Forelimb muscle (tissue), 1 donor: ENCODE data around the gene XXYLT1. TPM values are rescaled to one million over a fixed set of nuclear protein-coding genes. Genes with fewer than 3 reads are reported as not detected.
A peak's percentile ranks its signal among the peaks of the same experiment; 100 is the strongest.

ENCODE experiments used
- DNase-seq: peaks from one replicate; pipeline ENCODE4 v3.0.0-alpha.2; 2013; ENCODE audit warnings: low read depth
- polyA plus RNA-seq: library from polyadenylated mRNA; unstranded; fragments of 120-200 nt; gene quantifications from one replicate; pipeline ENCODE4 v1.2.1, GENCODE V29; 2013; ENCODE audit not compliant: insufficient read length

The XXYLT1 gene
- polyA plus RNA-seq, 1 donor, result 21.3 TPM

DNA sequence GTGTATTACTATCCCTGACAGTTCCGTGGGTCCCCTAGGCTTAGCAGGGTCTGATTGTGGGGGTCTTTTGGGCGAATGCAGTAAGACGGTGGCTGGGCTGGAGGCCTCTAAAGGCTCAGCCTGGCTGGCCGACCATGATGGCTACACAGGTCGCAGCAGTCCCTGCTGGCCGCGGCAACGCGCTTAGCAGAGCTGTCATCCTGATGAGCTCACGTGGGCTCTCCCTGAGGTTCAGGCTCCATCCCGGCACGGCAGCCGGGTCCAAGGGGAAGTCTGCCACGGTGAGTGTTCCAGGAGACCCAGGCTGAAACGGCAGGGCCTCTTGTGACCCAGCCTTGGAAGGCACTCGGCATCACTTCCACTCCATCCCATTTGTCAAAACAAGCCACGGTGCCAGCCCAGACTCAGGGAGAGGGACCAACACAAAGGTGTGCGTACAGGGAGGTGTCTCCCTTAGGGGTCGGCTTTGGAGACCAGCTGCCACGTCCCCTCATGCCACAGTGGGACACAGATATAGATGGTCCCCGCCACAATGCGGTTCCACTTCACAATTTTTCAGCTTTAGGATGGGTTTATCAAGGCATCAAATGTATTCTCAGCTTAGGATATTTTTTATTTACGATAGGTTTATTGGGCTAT lies 101.8 kb downstream of the XXYLT1 start:
- DNase-seq, result no peak

DNA sequence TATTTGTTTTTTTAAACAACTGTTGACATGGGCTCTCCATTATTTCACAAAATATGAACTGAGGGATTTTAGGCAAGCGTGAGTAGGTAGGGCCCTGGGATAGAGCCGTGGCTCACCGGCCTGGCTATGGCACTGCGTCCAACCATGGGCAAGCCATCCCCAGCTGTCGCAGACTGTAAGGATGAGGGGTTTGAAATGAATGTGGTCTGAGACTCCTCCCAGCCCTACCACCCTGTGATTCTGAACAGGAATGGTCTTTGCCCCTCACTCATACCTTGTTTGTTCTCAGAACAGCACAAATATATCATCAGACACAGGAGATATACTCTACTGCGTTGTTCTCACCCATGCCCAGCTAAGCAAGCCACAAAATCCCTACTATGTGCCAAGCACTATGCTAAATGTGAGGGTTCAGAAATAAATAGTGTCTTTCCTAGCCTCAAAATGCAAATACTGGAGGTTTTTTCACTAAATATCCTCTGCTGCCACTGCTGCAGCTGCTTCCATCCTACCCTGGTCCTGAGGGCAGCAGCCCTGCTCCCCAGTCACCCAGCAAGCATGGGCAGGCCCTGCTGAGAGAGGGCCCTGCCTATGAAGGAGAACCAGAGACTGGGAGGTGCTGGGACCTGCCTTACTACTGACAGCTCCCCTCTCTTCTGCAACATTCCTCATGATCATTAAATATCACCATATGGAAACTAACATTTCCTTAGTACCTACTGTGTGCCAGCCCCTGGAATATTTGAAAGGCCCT lies 102.8 kb downstream of the XXYLT1 start:
- no peak for DNase-seq

DNA sequence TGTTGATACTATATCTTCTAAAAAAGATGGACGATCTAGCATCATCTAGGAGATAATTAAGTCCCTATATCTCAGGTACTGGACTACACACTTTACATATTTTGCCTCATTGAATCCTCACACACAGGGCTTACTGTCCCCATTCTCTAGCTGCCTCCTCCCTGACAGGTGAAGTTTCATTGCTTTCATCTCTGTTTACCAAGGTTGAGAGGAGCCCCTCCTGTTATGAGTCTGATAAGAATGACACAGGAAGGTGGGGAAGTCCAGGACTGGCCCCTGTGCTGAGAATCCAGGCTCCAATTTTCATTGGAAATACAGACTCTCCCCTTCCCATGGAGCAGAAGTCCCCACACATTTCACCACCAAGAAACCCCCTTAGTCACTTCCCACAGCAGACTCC lies 105.2 kb downstream of the XXYLT1 start:
- DNase-seq, result no peak

DNA sequence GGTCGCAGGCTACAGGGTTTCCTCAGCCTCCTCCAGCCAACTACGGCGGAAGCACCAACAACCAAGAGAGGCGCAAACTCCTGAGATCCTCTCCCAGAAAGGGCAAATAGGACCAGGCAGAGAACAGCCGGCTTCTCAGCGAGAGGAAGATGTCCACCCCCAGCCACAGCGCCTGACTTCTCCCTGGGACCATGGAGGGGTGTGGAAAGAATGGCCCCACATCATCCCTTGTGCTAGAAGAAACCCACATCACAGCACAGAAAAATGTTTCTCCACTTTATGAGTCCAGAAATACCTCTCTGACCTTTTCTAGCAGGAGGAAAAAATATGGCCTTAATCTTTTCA lies 105.7 kb downstream of the XXYLT1 start:
- DNase-seq, result no peak

DNA sequence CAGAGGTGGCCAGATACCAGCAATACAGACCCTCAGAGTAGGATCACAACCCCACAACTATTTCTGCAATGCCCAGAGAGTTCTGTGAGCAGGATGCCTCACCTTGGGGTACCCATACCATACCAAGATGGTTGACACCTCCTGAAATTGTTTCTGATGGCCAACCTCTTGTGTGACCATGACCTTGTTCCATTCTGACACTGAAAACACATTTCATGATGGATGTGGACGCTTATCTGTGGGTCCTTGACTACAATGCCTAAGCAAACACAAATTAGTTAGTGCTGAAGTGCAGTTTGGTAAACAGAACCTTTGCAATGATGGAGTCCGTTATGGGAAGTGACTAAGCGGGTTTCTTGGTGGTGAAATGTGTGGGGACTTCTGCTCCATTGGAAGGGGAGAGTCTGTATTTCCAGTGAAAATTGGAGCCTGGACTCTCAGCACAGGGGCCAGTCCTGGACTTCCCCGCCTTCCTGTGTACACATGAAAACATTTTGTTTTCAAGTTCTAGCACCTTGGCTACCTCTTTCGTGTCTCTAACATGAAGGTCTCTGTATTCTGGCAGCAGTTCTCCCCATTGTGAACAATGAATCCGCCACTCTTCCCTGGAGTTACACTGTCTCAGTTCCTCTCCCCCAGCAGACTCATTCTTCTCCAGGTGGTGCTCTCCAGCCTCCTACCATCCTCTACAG lies 106.2 kb downstream of the XXYLT1 start:
- DNase-seq, result no peak

DNA sequence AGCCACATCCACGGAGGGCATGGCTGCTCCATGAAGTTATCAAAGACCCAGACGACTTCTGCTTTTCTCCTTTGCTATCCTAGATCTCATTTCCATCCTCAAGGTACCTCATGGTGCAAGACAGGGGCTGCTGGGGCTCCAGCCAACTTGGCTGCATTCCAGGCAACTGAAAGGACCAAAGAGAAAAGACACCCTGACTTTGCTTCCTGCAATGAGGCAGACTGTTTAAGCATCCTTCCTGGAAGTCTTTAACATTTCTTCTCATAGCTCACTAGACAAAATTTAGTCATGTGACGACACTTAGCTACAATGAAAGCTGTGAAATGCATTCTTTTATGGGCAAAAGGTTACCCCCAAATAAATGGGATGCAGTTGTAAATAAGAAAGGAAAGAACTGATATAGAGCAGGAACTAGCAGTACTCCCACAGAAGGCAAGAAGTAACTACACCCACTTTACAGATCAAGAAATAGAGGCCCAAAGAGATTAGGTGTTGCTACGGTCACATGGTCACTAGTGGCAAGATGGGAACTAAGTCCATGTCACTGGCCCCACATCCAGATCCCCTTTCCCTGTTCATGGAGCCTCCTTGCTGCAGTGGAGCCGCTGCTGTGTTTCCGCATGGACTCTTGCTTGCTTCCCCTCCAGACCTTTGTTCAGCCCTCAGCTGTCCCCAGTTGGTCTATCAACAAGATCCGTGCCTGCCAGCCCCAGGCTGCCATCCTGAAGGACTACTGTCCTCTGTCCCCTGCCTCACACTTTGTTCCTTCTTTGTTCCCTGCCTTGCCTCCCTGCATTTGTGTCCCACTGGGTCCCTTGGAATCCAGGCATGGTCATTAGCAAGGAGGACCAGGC lies 107.0 kb downstream of the XXYLT1 start:
- DNase-seq, result no peak

DNA sequence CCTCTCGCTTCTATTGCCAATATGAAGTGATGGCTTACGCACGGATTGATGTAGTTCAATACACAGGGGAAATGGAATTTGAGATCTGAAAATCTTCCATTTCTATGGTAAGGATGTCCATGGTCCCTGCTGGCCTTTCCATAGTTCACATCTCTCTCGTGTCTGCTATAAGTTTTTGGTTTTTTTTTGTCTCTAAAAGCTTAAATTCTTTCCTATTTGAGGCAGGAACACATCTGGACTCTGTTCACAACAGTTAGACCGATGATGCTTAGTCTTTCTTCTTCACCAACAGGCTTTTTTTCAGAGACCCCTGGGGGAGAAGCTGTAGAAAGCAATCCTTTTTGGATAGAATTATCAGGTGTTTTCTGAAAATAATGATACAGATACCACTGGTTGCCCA lies 108.1 kb downstream of the XXYLT1 start:
- no peak for DNase-seq

DNA sequence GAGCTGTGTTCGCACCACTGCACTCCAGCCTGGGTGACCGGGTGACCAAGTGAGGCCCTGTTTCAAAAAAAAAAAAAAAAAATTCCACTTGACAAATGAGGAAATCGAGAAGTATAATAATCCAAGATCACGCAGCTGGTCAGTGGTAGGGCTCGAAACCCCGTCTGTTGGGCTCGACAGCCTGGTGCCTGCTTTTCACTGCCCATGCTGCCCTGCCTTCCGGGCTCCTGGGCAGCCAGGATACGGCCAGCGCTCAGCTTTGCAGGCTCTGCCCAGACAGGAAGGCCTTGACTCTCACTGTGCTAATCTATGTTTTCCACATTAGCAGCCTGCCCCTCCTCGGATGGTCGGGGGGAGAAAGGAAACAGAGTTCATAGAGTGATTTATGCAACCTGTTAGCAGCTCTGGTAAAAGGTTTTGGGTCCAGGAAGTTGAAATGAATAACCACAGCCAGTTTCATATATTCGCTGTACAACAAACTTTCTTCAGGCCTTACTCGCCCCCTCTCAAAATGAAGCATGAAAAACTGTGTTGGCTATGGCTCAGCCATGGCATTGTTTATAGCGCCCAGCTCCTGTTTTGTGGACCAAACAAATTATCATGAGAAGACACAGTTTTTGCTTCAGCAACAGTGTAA lies 108.8 kb downstream of the XXYLT1 start:
- no peak for DNase-seq

DNA sequence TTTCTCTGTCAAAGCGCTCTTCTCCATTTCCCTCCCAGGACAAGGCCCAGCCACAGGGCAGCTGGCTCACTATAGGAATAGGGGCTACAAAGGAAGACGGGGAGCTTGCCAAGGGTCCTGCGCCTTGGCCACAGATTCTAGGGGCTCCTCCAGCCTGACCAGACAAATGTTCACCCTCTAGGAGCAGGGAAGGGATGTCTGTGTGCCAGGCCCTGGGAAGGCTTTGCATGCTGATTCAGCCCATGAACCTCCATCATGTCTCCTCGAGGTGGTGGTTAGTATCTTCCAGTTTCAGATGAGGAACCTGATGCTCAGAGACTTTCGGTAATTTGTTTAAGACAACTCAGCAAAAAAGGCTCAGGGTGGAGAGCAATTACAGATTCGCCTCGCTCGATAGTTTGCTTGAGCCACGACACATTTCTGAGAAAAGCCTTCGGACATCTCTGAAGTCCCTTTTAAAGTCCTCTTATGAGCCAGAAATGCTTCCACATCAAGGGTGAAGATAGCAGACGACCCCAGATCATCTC lies 110.0 kb downstream of the XXYLT1 start:
- no peak for DNase-seq

DNA sequence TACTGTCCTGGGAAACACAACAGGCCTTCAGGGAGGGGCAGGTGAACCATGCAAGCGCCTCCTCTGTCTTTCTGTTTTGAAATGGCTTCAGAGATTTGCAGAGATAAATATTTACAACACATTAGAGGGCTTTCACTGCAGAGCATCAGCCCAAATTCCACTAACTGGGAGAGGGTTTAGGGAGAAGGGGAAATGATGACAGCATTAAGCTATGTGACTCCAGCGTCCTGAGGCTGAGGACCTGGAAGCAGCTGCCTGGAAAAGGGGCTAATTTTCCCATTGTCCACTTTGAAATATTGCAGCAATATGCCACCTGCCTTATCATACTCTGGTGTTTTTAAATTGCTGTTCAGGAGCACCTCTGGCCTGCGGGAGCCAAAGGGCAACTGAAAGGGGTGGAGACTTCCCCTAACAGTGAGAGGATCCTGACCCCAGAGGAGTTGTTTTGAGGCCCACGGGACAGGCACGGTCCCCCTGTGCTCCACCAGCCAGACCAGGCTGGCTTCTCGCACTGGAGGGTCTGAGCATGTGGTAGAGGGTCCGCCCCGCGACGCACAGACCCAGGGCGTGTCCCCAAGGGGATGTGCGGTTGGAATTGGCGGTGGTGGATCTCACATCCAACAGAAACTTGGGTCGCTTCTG lies 110.6 kb downstream of the XXYLT1 start:
- DNase-seq, result no peak

DNA sequence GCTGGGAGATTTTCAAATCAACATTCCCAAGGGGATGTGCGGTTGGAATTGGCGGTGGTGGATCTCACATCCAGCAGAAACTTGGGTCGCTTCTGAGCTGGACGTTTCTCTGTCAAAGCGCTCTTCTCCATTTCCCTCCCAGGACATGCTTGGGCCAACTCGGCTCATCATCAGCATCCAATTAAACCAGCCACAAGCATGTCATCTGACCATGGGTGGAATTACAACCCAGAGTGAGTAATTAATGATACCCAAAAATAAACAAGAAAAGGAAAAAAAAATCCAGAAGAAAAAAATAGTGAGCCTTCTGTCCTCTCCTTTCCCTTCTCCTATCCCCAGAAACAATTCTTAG lies 111.2 kb downstream of the XXYLT1 start:
- DNase-seq, result no peak

DNA sequence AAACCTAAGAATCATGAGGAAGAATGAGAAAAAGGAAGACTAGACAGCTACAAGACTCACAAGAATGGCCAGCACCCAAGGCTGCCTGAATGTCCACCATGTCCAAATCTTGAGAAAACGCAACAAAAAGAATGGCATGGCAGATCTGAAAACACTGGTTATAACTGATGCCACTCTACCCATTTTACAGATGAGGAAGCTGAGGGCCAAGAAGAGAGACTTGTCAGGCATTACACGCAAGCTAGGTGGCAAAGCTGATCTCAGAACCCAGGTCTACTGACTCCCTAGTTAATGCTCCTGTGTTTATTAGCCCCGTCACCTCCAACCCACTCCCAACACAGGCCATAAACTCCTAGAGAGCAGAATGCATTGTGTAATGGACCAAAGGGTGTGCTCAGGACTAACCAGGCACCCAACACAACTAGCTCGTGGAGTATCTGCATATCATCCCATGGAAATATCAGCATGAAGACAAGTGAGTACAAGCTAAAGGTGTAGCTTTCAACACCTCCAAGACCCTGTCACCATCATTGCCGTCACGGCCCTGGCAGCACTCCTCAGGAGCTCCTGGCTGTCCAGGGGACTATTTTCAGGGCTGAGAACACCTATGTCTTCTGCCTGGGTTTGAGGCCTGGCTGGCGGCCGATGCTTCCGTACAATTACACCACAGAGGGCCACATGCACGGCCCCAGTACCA lies 111.7 kb downstream of the XXYLT1 start:
- DNase-seq, result no peak

DNA sequence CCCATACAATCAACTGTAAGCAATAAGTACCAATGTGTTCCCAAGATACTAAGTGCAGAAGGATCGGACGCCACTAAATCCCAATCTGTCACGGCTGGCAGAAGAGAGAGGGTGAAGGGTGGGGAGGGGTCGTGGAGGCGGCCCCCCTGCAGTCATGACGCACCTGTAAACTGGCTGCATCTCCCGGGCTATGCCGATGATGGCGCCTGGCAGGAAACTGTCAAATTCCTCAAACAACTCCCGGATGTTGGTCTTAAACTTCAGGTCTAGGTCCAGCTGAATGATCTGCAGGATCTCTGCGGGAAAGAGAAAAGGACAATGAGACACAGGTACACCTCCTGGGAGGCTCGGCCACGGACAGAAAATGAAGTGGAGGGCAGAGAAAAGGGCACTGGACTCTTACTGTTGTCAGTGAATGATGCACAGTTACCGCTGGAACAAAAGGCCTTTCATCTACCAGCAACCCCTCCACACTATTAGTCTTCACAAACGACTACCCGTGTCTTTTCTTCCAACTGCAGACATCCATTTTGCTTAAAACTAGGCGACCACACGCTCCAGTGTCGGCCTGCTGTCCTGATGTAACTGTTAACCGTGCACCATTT lies 114.6 kb downstream of the XXYLT1 start:
- no peak for DNase-seq

DNA sequence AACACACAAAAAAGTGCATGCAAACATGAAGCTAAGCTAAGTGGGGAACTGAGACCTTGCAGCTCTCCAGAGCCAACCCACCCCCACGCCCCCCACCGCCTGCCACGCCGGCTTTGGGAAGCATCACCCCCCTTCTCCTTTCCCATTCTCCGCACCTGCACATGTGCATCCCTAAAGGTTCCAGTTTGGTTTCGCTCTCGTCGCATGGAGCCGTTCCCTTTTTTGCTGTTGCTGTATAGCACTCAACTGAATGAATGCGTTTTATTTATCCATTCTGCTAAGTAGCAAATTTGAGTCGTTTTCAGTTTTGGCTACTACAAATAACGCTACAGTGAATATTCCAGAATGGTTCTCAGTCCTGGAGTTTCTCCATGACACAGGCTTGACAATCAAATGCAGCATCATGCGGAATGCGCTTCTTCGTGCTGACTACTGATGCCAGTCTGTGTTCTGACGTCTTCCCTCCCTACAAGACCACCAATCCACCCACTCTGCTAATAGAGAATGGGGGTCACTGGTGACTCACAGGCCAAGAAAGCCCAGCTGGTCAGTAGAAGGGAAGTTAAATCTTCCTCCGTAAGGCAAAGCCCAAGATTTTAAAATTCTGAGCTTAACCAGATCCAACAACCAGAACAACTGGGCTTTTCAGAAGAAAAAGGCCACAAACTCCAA lies 115.3 kb downstream of the XXYLT1 start:
- DNase-seq, result no peak

DNA sequence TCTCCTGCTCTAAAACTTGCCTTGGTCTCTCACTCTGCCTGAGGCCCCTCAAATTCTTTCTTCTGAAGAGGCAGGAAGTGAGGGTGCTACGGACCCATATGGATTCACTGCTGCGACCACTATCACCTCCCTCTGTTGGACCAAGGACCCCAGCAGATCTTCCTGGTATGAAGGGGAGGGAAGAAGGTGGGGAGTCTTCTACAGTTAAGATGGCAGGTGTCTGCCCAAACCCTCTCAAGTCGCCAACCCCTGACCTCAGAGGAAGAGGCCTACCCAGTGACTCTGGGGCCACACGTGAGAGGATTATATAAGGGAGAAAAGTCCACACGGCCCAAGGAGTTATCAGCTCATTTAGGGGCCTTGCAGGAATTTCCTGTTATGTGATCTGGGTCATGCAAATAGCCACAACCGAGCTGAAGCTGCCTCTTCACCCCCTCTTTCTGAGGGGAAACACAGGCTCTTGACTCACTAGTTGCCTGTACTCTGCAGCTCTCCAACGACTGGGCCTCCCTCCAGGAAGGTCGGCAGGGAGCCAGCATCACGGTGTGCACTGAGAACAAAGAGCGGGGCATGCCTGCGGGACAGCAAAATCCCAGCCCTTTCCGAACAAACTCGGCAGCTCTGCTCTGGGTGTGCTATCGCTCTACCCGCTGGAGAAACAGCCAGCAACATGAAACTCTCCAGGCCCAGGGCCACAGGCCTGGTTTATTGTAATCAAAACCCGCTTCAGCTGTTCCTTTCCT lies 116.0 kb downstream of the XXYLT1 start:
- DNase-seq, result peak; percentile 54

DNA sequence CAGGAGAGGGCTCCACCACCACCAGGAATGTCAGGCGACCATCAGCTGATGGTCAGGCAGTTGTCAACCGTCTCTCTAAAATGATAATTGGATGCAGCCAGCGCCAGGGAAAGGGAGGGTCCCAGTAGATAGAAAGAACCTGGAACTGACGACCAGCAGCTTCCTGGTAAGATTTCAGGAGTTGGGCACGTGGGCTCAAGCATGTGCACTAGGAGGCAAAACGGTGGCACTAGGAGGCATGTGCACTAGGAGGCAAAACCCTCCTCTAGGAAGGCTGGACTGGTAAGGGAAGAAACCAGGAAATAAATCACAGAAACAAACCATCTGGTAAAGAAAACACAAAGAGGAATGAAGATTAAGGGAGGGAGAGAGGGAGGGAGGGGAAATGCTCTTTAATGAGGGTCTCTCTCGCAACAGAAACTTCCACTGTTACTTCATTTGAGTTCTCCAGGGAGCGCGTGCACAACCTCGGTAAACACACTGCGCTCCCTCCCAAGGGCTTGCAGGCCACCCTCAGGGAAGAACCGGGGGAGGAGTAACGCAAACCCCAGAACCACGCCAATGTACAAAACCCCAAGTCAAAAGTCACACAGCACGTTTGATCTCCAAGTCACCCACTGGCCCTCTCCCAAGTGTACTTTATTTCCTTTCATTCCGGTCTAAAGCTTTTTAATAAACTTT lies 116.7 kb downstream of the XXYLT1 start:
- DNase-seq, result no peak

DNA sequence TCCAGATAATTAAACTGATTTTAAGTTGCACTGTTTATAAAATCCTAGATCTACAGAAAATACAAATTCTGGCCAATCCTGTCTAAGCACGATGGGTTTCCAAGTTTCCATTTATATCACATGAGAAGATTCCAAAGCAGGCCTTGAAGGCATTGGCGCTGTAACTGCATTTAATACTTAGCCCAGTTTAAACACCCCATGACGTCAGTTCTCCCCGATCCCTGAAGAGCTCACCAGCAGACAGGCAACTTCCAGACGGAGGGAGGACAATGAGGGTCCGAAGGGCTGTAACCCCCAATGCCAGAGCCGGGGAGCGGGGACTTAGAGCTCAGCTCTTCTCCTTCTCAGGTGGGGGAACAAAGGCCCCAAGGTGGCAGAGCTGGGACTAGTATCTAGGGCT lies 117.3 kb downstream of the XXYLT1 start:
- DNase-seq, result peak; percentile 71

DNA sequence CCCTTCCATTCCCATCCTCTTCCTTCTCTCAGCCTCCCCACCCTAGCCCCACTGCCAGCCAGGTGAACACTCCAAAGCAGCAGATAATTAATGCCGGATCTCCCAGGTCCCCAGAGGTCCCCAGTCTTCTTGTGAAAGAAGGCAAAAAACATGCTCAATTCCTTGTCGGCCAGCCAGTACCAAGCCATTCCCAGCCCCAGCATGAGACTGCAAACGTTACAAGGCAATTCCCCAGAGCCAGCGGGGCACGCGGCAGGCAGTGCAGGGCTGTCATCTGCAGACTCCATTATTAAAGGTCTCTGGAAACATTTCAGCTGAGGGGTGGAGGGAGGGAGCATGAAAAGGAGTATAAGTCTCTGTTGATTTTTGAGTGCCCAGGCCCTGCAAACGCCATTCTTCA lies 117.8 kb downstream of the XXYLT1 start:
- DNase-seq, result no peak
